Measurements from ENCODE around the gene ATP6V0A1. TPM values are rescaled to one million over a fixed set of nuclear protein-coding genes. Genes with fewer than 3 reads are reported as not detected.
"Not testable (repeated sequence)": the region's sequence is repeated elsewhere in the genome, so short reads cannot be mapped to it uniquely, and the experiment has no call there.

The ATP6V0A1 gene
- total RNA-seq, 2 experiments from 2014 or later = 3.4 to 5.6 TPM

- Mint-ChIP-seq H3K36me3 (no peaks in the 10 kb centered on the region), H3K4me3 (no peak overlapping the region), H3K9me3 (no peaks in the 10 kb centered on the region), H3K4me1 (peaks cover 37% of the 10 kb centered on the region), H3K27me3 (no peaks in the 10 kb centered on the region), H3K27ac (peak overlapping the region; percentile 25)
- DNase-seq = no peak
Observed at GRCh38 chr17:42530952-42531454, 72.3 kb downstream of the ATP6V0A1 start.

GRCh38 chr17:42531455-42532354 is 73.0 kb downstream of the ATP6V0A1 start:
- Mint-ChIP-seq H3K4me1 (peaks cover 37% of the 10 kb centered on the region), H3K27ac (peak overlapping the region; percentile 25), H3K27me3 (no peaks in the 10 kb centered on the region), H3K4me3 (peak overlapping the region; percentile 63), H3K36me3 (no peaks in the 10 kb centered on the region), H3K9me3 (no peaks in the 10 kb centered on the region)
- DNase-seq = peak; percentile 67

DNA sequence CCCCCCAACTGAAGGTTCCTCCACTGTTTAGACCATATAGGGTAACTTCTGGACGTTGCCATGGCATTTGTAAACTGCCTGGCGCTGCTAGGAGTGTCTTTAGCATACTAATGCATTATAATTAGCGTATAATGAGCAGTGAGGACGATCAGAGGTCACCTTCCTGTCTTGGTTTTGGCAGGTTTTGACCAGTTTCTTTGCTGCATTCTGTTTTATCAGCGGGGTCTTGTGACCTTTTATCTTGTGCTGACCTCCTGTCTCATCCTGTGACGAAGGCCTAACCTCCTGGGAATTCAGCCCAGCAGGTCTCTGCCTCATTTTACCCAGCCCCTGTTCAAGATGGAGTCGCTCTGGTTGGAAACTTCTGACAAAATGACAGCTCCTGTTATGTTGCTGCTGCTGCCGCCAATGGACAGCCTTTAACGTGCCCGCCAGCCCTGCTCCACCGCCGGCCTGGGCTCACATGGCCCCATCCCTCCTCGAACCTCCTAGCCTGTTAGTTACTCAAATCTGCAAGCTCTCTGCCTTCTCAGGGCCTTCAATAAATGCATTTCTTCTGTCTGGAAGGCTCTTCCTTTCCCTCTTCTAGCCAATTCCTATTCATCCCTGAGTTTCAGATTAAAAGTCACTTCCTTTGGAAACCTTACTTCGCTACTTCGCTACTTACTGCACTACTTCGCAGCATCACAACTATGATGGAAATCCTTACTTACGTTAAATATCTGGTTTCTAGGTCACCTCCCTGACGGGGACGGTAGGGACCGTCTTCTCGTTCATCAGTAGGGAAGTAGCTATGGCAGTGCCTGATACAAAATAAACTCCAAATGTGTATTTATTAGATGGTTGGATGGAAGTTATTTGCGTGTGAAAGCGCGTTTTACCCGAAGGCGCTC is 76.7 kb downstream of the ATP6V0A1 start:
- Mint-ChIP-seq H3K4me1 (peaks cover 34% of the 10 kb centered on the region), H3K27ac (peak overlapping the region; percentile 87)

GRCh38 chr17:42536048-42536371 is 77.3 kb downstream of the ATP6V0A1 start, which contains the start of gene NAGLU:
Gene NAGLU (plus strand): TSS chr17:42536241. CDS start chr17:42536273, 32 bp downstream.
- no peaks in the 10 kb centered on the region for H3K9me3 Mint-ChIP-seq
- H3K4me1 Mint-ChIP-seq = peaks cover 34% of the 10 kb centered on the region
- H3K36me3 Mint-ChIP-seq = peaks cover 24% of the 10 kb centered on the region
- H3K4me3 Mint-ChIP-seq = peak within 1 kb of the TSS; percentile 87
- DNase-seq = peak; percentile 91
- no peaks in the 10 kb centered on the region for H3K27me3 Mint-ChIP-seq
- H3K27ac Mint-ChIP-seq = peak within 1 kb of the TSS; percentile 87

More for the DNA sequence above, 76.7 kb downstream of the ATP6V0A1 start:
- Mint-ChIP-seq H3K4me3 (peak overlapping the region; percentile 84), H3K9me3 (no peaks in the 10 kb centered on the region), H3K36me3 (peaks cover 19% of the 10 kb centered on the region), H3K27me3 (no peaks in the 10 kb centered on the region)
- no peak for DNase-seq

GRCh38 chr17:42536372-42537155 is 77.9 kb downstream of the ATP6V0A1 start:
- Mint-ChIP-seq H3K27ac (peak overlapping the region; percentile 63), H3K4me3 (peak overlapping the region; percentile 87), H3K4me1 (peaks cover 34% of the 10 kb centered on the region), H3K9me3 (no peaks in the 10 kb centered on the region), H3K27me3 (no peaks in the 10 kb centered on the region), H3K36me3 (peaks cover 28% of the 10 kb centered on the region)
- peak; percentile 79 for DNase-seq

DNA sequence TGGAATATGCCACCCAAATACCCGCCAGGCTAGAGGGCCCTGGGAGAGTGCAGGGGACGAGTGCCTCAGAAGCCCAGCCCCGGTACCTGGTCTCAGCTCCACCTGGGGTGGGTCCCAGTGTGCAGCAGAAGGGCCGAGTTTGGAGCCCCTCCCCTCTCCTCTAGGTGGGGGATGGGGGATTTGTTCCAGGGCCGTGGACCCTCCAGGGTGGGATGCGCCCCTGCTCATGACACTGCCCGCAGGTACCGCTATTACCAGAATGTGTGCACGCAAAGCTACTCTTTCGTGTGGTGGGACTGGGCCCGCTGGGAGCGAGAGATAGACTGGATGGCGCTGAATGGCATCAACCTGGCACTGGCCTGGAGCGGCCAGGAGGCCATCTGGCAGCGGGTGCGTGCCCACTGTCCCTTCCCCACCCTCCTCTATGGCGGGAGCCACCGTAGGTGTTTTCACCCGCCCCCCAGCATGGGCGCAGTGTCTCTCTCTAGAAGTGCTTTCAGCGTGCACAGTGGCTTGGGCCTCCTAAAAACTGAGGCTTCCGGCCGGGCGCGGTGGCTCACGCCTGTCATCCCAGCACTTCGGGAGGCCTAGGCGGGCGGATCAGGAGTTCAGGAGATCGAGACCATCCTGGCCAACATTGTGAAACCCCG is 78.6 kb downstream of the ATP6V0A1 start:
- peaks cover 34% of the 10 kb centered on the region for H3K4me1 Mint-ChIP-seq
- H3K27ac Mint-ChIP-seq = peak overlapping the region; percentile 63
- H3K27me3 Mint-ChIP-seq = no peaks in the 10 kb centered on the region
- DNase-seq = no peak
- H3K36me3 Mint-ChIP-seq = peaks cover 29% of the 10 kb centered on the region
- H3K9me3 Mint-ChIP-seq = no peaks in the 10 kb centered on the region
- H3K4me3 Mint-ChIP-seq = peak overlapping the region; percentile 87

DNA sequence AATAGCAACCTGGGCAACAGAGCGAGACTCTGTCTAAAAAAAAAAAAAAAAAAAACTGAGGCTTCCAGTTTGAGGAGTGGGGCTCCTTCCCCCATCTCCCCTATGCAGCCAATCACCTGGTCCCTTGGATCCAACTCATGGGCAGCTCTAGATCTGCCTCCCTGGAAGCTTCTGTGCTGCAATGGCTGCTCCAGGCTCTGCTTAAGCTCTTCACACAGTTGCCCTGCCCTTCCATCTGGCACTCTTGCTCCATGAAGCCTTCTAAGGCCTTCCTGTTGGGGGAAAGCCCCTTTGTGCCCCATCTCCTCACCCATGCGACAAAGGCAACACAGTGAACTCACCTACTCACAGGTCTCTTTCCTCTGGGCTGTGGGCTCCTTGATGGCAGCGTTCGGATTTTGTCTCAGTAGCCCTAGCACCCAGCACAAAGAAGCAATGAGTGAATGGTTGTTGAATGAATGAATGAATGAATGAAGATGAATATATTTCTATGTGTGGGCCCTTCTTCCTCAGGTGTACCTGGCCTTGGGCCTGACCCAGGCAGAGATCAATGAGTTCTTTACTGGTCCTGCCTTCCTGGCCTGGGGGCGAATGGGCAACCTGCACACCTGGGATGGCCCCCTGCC is 79.3 kb downstream of the ATP6V0A1 start:
- Mint-ChIP-seq H3K4me1 (peaks cover 36% of the 10 kb centered on the region), H3K27ac (no peak overlapping the region), H3K4me3 (peak overlapping the region; percentile 35), H3K36me3 (peaks cover 30% of the 10 kb centered on the region), H3K9me3 (no peaks in the 10 kb centered on the region), H3K27me3 (no peaks in the 10 kb centered on the region)
- DNase-seq = no peak

DNA sequence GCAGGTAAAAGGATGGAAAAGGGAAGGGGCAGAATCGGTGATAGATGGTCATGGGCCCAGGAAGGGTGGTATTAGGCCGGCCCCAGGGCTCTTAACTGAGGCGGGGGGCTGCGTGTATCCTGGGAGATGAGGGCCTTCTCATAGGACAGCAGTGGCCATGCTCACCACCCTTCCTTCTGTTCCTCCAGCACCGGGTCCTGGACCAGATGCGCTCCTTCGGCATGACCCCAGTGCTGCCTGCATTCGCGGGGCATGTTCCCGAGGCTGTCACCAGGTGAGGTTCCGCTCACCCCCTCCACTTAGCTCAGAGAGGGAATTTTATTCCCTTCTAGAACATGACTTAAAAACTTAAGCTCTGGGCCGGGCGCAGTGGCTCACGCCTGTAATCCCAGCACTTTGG is 79.8 kb downstream of the ATP6V0A1 start:
- H3K9me3 Mint-ChIP-seq = no peaks in the 10 kb centered on the region
- no peak for DNase-seq
- no peak overlapping the region for H3K4me3 Mint-ChIP-seq
- H3K36me3 Mint-ChIP-seq = peaks cover 32% of the 10 kb centered on the region
- peaks cover 36% of the 10 kb centered on the region for H3K4me1 Mint-ChIP-seq
- H3K27ac Mint-ChIP-seq = no peak overlapping the region
- H3K27me3 Mint-ChIP-seq = no peaks in the 10 kb centered on the region

DNA sequence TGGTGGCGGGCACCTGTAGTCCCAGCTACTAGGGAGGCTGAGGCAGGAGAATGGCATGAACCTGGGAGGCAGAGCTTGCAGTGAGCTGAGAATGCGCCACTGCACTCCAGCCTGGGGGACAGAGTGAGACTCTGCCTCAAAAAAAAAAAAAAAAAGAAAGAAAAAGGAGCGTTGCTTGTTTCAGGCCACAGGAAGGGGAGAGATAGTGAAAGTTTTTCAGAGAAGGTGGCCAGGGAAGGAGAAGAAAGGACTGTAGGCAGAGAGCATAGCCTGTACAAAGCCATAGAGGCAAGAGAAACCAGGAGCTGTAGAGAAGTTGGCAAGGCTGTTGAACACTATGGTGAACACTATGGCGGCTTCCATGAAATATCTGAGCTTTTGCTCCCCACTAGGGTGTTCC is 81.9 kb downstream of the ATP6V0A1 start:
- H3K36me3 Mint-ChIP-seq = peaks cover 34% of the 10 kb centered on the region

GRCh38 chr17:42541041-42541833 is 82.6 kb downstream of the ATP6V0A1 start:
- H3K27me3 Mint-ChIP-seq = no peaks in the 10 kb centered on the region
- H3K36me3 Mint-ChIP-seq = peaks cover 34% of the 10 kb centered on the region
- H3K27ac Mint-ChIP-seq = peak overlapping the region; percentile 84

More for the DNA sequence above, 81.9 kb downstream of the ATP6V0A1 start:
- peak overlapping the region; percentile 84 for H3K27ac Mint-ChIP-seq
- not testable (repeated sequence) for H3K27me3 Mint-ChIP-seq, H3K9me3 Mint-ChIP-seq, DNase-seq
- peaks cover 32% of the 10 kb centered on the region for H3K4me1 Mint-ChIP-seq
- peak overlapping the region; percentile 29 for H3K4me3 Mint-ChIP-seq

GRCh38 chr17:42543190-42544079 is 84.8 kb downstream of the ATP6V0A1 start:
- H3K9me3 Mint-ChIP-seq = no peaks in the 10 kb centered on the region
- DNase-seq = no peak
- peaks cover 19% of the 10 kb centered on the region for H3K4me1 Mint-ChIP-seq
- no peak overlapping the region for H3K4me3 Mint-ChIP-seq
- no peak overlapping the region for H3K27ac Mint-ChIP-seq
- H3K27me3 Mint-ChIP-seq = no peaks in the 10 kb centered on the region
- peaks cover 29% of the 10 kb centered on the region for H3K36me3 Mint-ChIP-seq

More at GRCh38 chr17:42541041-42541833, 82.6 kb downstream of the ATP6V0A1 start:
- Mint-ChIP-seq H3K4me3 (peak overlapping the region; percentile 29), H3K4me1 (peaks cover 29% of the 10 kb centered on the region), H3K9me3 (no peaks in the 10 kb centered on the region)
- peak; percentile 43 for DNase-seq

DNA sequence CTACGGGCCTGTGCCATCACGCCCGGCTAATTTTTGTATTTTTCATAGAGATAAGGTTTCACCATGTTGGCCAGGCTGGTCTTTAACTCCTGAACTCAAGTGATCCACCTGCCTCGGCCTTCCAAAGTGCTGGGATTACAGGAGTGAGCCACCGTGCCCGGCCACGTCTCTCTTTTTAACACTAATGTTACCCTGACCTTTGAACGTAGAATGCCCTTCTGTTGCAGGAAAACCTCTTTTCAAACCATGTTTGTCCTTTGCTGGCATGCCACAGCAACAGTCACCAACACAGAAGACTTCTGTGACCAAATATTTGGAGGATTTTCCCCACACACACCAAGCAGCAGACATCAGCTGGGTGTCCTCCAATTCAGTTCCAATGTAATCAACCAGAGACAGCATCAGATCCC is 86.2 kb downstream of the ATP6V0A1 start:
- H3K27ac Mint-ChIP-seq = no peak overlapping the region
- H3K27me3 Mint-ChIP-seq = no peaks in the 10 kb centered on the region
- no peak overlapping the region for H3K4me3 Mint-ChIP-seq
- H3K4me1 Mint-ChIP-seq = peaks cover 28% of the 10 kb centered on the region
- no peaks in the 10 kb centered on the region for H3K9me3 Mint-ChIP-seq
- no peak for DNase-seq
- peaks cover 18% of the 10 kb centered on the region for H3K36me3 Mint-ChIP-seq
